Right renal pelvis (tissue), 4 donors: ENCODE data around the gene KCTD21. TPM values are rescaled to one million over a fixed set of nuclear protein-coding genes. Genes with fewer than 3 reads are reported as not detected.

Experiments used
- DNase-seq, 4 donors: peaks; one replicate each; pipeline ENCODE4 v3.0.0-alpha.2; 2013; ENCODE audit warnings: low read depth in 4 of 4, low spot score in 3 of 4, missing footprints in 1 of 4
- polyA plus RNA-seq, 4 donors: library from polyadenylated mRNA; unstranded; fragments of 120-200 nt; gene quantifications; one replicate each; pipeline ENCODE4 v1.2.1, GENCODE V29; 2013; ENCODE audit not compliant: insufficient read length in 4 of 4

KCTD21 gene
- polyA plus RNA-seq, 4 donors: 7.7 to 10.3 (median 9.5) TPM

- DNase-seq: no peak
Measured at GRCh38 chr11:78219493-78220217, 31.2 kb upstream of the KCTD21 start.

GRCh38 chr11:78218707-78219492 is 30.5 kb upstream of the KCTD21 start:
- no peak for DNase-seq

- DNase-seq: no peak
Measured at GRCh38 chr11:78217650-78218541, 29.5 kb upstream of the KCTD21 start.

- DNase-seq: no peak
Measured at GRCh38 chr11:78216571-78217287, 28.3 kb upstream of the KCTD21 start.

GRCh38 chr11:78216021-78216420 is 27.6 kb upstream of the KCTD21 start:
- no peak for DNase-seq

- DNase-seq: no peak
Measured at GRCh38 chr11:78214331-78215194, 26.1 kb upstream of the KCTD21 start.

DNA sequence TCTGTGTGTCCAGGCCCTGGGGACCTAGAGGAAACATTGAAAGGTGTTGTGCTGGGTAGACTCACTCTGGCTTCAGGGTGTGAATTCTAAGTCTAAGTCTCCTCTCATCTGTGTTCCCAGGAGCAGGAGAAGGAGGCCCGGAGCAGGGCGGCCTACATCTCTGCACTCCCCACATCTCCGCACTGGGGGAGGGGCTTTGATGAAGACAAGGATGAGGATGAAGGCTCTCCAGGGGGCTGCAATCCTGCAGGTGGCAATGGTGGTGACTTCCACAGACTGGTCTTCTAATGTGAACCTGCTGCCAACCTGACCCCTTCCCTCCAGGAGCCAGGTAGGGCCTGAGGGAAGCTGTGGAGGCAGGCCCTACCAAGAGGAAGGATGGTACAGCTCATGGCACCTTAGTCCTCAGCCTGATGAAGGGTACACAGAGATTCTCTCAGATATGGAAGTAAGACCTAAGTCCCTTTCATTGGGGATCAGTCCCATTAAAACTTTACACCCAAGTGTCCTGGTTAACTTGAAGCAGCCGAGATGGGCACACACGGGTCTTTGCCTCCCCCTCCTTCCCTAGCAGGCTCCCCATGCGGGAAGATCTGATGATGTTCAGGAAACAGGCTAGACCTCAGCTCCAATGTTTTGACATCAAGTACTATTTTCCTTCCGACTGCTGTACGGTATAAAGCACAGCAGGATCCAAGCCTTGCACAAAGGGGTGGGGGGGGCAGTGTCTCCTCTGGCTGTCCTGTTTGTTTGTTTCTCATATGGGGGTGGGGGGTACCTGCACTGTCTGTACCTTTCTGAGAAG is 25.3 kb upstream of the KCTD21 start:
- no peak for DNase-seq

GRCh38 chr11:78212586-78213371 is 24.4 kb upstream of the KCTD21 start:
- DNase-seq: no peak

DNA sequence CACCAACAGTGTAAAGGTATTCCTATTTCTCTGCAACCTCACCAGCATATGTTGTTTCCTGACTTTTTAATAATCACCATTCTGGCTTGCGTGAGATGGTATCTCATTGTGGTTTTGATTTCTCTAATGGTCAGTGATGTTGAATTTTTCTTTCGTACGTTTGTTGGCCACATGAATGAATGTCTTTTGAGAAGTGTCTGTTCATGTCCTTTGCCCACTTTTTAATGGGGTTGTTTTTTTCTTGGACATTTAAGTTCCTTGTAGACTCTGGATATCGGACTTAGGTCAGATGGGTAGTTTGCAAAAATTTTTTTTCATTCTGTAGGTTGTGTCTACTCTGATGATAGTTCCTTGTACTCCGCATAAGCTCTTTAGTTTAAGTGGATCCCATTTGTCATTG is 23.1 kb upstream of the KCTD21 start:
- DNase-seq: no peak

GRCh38 chr11:78210000-78210608 is 21.7 kb upstream of the KCTD21 start:
- DNase-seq: no peak

DNA sequence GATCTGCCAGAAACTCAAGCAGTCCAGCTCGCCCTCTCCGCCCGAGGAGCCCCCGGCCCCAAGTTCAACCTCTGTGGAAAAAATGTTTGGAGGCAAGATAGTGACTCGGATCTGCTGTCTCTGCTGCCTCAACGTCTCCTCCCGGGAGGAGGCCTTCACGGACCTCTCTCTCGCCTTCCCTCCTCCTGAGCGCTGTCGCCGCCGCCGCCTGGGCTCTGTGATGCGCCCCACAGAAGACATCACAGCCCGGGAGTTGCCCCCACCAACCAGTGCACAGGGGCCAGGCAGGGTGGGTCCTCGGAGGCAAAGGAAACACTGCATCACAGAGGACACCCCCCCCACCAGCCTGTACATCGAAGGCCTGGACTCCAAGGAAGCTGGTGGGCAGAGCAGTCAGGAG is 21.1 kb upstream of the KCTD21 start:
- DNase-seq: no peak

GRCh38 chr11:78208257-78209165 is 20.1 kb upstream of the KCTD21 start:
- no peak for DNase-seq

DNA sequence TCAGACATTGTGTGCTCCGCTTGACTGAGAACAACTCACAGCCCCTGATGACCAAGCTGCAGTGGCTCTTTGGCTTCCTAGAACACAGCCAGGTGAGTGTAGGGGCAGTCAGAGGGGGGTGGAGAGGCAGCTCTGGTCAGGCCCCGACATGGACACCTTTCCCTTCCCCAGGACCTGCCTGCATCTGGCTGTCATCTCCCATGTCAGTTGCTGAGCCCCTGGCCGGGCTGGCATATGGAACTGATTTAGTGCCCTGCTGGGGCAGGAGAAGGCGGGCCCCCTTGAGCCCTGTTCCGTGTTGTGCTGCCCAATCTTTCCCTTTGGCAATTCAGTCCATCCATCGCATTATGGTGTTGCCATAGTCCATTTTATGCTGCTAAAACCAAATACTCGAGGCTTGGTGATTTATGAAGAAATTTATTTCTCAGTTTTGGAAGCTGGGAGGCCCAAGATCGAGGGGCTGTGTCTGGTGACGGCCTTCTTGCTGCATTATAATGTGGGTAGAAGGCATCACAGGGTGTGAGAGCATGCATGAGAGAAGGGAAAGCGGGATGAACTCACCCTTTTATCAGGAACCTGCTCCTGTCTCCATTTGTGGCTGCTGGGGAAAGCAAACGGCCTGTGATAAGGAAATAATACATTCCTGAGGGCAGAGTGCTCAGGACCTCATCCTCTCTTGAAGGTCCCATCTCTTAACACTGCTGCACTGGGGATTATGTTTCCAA is 19.3 kb upstream of the KCTD21 start:
- no peak for DNase-seq

- no peak for DNase-seq
Measured at GRCh38 chr11:78205691-78206090, 17.3 kb upstream of the KCTD21 start.

GRCh38 chr11:78205256-78205655 is 16.8 kb upstream of the KCTD21 start:
- no peak for DNase-seq

- DNase-seq: no peak
Measured at GRCh38 chr11:78203184-78203583, 14.8 kb upstream of the KCTD21 start.
